Muscle of leg (tissue), 11 donors: ENCODE data around the gene TTC27. TPM values are rescaled to one million over a fixed set of nuclear protein-coding genes. Genes with fewer than 3 reads are reported as not detected.
A peak's percentile ranks its signal among the peaks of the same experiment; 100 is the strongest.
"Not testable (repeated sequence)": the region's sequence is repeated elsewhere in the genome, so short reads cannot be mapped to it uniquely, and the experiment has no call there.

ENCODE experiments used
- DNase-seq: peaks from one replicate; pipeline ENCODE4 v3.0.0; 2013
- H3K27ac ChIP-seq: one replicate; pipeline ENCODE4 v1.5.1; 2013; ENCODE audit warnings: mild to moderate bottlenecking, low read length, control low read depth
- H3K27me3 ChIP-seq: one replicate; pipeline ENCODE4 v1.6.1; 2013; ENCODE audit warnings: low read length; ENCODE audit not compliant: control insufficient read depth, insufficient read depth
- H3K36me3 ChIP-seq: one replicate; pipeline ENCODE4 v1.6.1; 2013; ENCODE audit warnings: low read length; ENCODE audit not compliant: control insufficient read depth, insufficient read depth
- H3K4me1 ChIP-seq: one replicate; pipeline ENCODE4 v1.6.1; 2013; ENCODE audit warnings: low read length; ENCODE audit not compliant: control insufficient read depth, insufficient read depth
- H3K4me3 ChIP-seq: one replicate; pipeline ENCODE4 v1.5.1; 2013; ENCODE audit warnings: low read length, control low read depth
- H3K9me3 ChIP-seq: replicated peaks from 2 replicates; pipeline ENCODE4 v1.6.1; 2013; ENCODE audit warnings: low read depth, low read length; ENCODE audit not compliant: control insufficient read depth
- WGBS: methylation state at CpG from one replicate; pipeline ENCODE4 v1.1.5; 2013; ENCODE audit warnings: missing lambda C conversion rate; ENCODE audit not compliant: insufficient coverage; 5-methylcytosine and 5-hydroxymethylcytosine counted together
- polyA plus RNA-seq, 8 donors: library from polyadenylated mRNA; unstranded; fragments of 120-200 nt; gene quantifications; one replicate each; pipeline versions ENCODE4 v1.2.1 to v1.2.3, GENCODE V29; 2013; ENCODE audit warnings: inconsistent platforms in 1 of 8, low replicate concordance in 1 of 8; ENCODE audit not compliant: insufficient read length in 8 of 8, insufficient read depth in 1 of 8
- total RNA-seq: library from RNA; stranded (reverse); fragments of 120-200 nt; gene quantifications from one replicate; pipeline ENCODE4 v1.2.4, GENCODE V29; 2013

The TTC27 gene
- total and polyA plus RNA-seq, 9 donors: 13.0 to 21.8 (median 16.3) TPM

DNA sequence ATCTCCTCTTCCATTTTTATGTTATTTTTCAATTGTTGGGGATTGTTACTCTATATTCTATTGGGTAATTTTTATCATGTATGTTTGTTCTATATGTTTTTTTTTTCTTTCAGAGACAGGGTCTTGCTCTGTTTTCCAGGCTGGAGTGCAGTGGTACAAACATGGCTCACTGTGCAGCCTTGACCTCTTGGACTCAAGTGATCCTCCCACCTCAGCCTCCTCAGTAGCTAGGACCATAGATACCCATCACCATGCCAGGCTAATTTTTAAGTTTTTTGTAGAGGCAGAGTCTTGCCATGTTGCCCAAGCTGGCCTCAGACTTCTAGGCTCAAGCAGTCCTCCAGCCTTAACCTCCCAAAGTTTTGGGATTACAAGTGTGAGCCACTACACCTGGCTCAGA is 88.7 kb downstream of the TTC27 start:
- Histone ChIP-seq H3K27me3 (no peaks in the 10 kb centered on the region), H3K4me3 (no peak overlapping the region), H3K4me1 (peaks cover 2% of the 10 kb centered on the region), H3K27ac (no peak overlapping the region), H3K9me3 (peaks cover 2% of the 10 kb centered on the region), H3K36me3 (no peaks in the 10 kb centered on the region)
- no peak for DNase-seq

DNA sequence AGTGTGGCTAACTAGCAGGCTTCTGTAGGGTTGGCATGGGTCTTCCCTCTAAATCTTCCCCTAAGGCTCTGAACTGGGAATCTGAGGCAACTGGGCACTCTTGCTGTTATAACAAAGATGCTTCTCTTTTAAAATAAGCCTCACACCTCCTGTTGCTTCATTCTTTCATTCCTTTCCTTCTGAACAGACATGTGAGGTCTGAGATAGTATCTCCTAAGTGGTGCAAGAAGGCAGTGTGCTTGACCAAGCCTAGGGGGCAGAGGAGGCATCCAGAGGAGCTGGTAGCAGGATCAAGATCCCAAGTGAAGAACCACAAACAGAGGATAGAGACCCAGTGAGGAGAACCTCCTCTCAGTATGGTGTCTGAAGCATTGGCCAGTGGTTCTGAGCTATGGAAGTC is 90.9 kb downstream of the TTC27 start:
- H3K9me3 ChIP-seq: peaks cover 2% of the 10 kb centered on the region
- no peak for DNase-seq
- H3K4me1 ChIP-seq: peaks cover 2% of the 10 kb centered on the region
- no peak overlapping the region for H3K27ac ChIP-seq
- H3K27me3 ChIP-seq: no peaks in the 10 kb centered on the region
- H3K36me3 ChIP-seq: no peaks in the 10 kb centered on the region
- H3K4me3 ChIP-seq: no peak overlapping the region

GRCh38 chr2:32719430-32719829 is 91.6 kb downstream of the TTC27 start:
- no peaks in the 10 kb centered on the region for H3K9me3 ChIP-seq
- no peak for DNase-seq
- no peak overlapping the region for H3K4me3 ChIP-seq
- H3K27me3 ChIP-seq: no peaks in the 10 kb centered on the region
- 100% methylated on average over 1 of the region's 2 CpGs for WGBS
- H3K4me1 ChIP-seq: peaks cover 2% of the 10 kb centered on the region
- H3K36me3 ChIP-seq: no peaks in the 10 kb centered on the region
- H3K27ac ChIP-seq: no peak overlapping the region

DNA sequence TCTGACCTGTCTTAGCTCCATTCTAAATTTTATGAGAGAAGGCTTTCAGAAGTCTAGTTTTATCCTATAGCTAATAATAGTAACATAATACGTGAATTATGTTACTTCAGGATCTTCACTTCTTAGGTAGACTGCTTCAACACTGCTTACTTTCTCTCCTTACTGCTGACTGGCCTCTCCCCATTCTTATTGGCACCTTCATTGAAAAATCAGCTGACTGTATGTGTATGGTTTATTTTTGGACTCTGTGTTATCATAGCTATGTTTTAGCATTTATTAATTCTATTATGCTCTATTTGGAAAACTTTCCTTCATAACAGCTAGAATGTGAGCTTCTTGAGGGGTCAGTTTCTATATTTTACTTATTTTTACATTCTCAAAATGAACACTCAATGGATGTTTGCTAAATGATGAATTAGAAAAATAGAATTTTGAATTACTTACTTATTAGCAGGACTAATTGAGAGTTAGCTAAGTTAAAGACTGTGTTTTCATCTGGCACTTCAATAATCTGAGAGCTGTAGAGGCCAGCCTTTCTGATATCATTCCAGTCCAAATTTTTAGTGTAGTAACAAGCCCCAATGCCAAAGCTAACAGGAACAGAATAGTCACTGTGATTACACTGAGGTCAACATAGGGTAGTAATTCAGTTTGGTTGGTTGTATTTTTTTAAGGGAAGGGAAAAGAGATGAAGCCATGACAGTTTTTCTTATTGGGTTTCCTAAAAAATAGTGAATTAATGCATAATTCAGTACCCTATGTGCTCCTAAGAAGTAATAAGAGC is 92.3 kb downstream of the TTC27 start:
- DNase-seq: no peak
- Histone ChIP-seq H3K27ac (peak overlapping the region; percentile 6), H3K27me3 (no peaks in the 10 kb centered on the region), H3K4me3 (no peak overlapping the region), H3K9me3 (no peaks in the 10 kb centered on the region), H3K4me1 (peaks cover 2% of the 10 kb centered on the region), H3K36me3 (no peaks in the 10 kb centered on the region)
- no CpG with 5 or more reads among the region's 1 CpG for WGBS

GRCh38 chr2:32720771-32721170 is 92.9 kb downstream of the TTC27 start:
- WGBS: no CpG with 5 or more reads among the region's 4 CpGs

DNA sequence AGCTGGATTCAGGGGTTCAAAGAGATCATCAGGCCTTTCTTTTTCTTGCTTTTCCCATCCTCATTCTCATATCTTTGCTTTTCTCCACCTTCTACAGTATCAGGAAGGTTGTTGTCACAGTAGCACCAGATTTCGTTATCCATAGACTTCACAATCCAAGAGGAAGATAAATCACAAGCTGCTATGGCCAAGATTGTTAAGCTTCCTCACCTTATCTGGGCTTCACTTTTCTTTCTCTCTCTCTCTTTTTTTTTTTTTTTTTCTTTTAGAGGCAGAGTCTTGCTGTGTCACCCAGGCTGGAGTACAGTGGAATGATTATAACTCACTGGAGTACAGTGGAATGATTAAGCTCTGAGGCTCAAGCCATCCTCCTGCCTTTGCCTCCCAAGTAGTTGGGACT is 93.5 kb downstream of the TTC27 start:
- H3K4me3 ChIP-seq: no peak overlapping the region
- H3K27ac ChIP-seq: no peak overlapping the region

More at GRCh38 chr2:32720771-32721170, 92.9 kb downstream of the TTC27 start:
- Histone ChIP-seq H3K9me3 (no peaks in the 10 kb centered on the region), H3K36me3 (peaks cover 2% of the 10 kb centered on the region), H3K4me3 (no peak overlapping the region), H3K27ac (no peak overlapping the region), H3K27me3 (no peaks in the 10 kb centered on the region), H3K4me1 (peaks cover 2% of the 10 kb centered on the region)
- no peak for DNase-seq

GRCh38 chr2:32723467-32724079 is 95.7 kb downstream of the TTC27 start:
- Histone ChIP-seq H3K27me3 (no peaks in the 10 kb centered on the region), H3K36me3 (peaks cover 3% of the 10 kb centered on the region), H3K27ac (no peak overlapping the region), H3K4me3 (no peak overlapping the region), H3K4me1 (peaks cover 2% of the 10 kb centered on the region), H3K9me3 (no peaks in the 10 kb centered on the region)
- WGBS: 59% methylated on average over 2 of the region's 3 CpGs
- no peak for DNase-seq

More for the DNA sequence above, 93.5 kb downstream of the TTC27 start:
- WGBS: no CpG with 5 or more reads among the region's 1 CpG
- no peak for DNase-seq
- no peaks in the 10 kb centered on the region for H3K9me3 ChIP-seq
- no peaks in the 10 kb centered on the region for H3K27me3 ChIP-seq
- H3K36me3 ChIP-seq: peaks cover 3% of the 10 kb centered on the region
- H3K4me1 ChIP-seq: peaks cover 2% of the 10 kb centered on the region

GRCh38 chr2:32726678-32727077 is 98.8 kb downstream of the TTC27 start:
- H3K4me3 ChIP-seq, H3K27me3 ChIP-seq, H3K4me1 ChIP-seq, H3K36me3 ChIP-seq, H3K9me3 ChIP-seq, DNase-seq, H3K27ac ChIP-seq: not testable (repeated sequence)
- WGBS: no CpG with 5 or more reads among the region's 5 CpGs

GRCh38 chr2:32727157-32727556 is 99.3 kb downstream of the TTC27 start:
- peaks cover 3% of the 10 kb centered on the region for H3K36me3 ChIP-seq
- no peaks in the 10 kb centered on the region for H3K9me3 ChIP-seq
- no CpG with 5 or more reads among the region's 1 CpG for WGBS
- no peak for DNase-seq
- no peak overlapping the region for H3K4me3 ChIP-seq
- no peaks in the 10 kb centered on the region for H3K27me3 ChIP-seq
- no peaks in the 10 kb centered on the region for H3K4me1 ChIP-seq
- H3K27ac ChIP-seq: no peak overlapping the region

DNA sequence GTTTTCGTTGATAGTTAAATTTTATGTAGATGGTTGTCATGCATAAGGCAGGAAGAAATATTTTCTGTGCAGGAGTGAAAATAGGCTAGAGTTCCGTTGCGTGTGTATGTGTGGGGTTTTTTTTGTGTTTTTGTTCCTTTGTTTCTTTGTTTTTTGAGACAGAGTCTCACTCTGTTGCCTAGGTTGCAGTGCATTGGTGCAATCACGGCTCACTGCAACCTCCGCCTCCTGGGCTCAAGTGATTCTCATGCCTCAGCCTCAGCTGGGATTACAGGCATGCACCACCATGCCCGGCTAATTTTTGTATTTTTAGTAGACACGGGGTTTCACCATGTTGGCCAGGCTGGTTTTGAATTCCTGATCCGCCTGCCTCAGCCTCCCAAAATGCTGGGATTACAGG is 103.1 kb downstream of the TTC27 start:
- H3K4me3 ChIP-seq, H3K36me3 ChIP-seq, H3K9me3 ChIP-seq, DNase-seq, H3K27me3 ChIP-seq, H3K27ac ChIP-seq, H3K4me1 ChIP-seq: not testable (repeated sequence)
- 96% methylated on average over 8 of the region's 8 CpGs for WGBS
